GM23338 (cell line): ENCODE results near the gene ABR. TPM values are rescaled to one million over a fixed set of nuclear protein-coding genes. Genes with fewer than 3 reads are reported as not detected.
"Not testable (repeated sequence)": the region's sequence is repeated elsewhere in the genome, so short reads cannot be mapped to it uniquely, and the experiment has no call there.

ENCODE experiments used
- ATAC-seq: fragments of 200-7000 bp; cut with Tn5 transposase; 3 replicates; pipeline ENCODE4 v1.9.1; 2020
- DNase-seq: peaks from one replicate; pipeline ENCODE4 v3.0.0-alpha.2; 2015; ENCODE audit warnings: low spot score
- H2AFZ ChIP-seq: fragments of 200-600 bp; sonication (generic); 2 replicates; pipeline ENCODE4 v1.8.0; 2016; ENCODE audit warnings: antibody characterized with exemption, mild to moderate bottlenecking, moderate library complexity
- H3F3A ChIP-seq: fragments of 200-600 bp; sonication (generic); replicated peaks from 2 replicates; pipeline ENCODE4 v1.8.0; 2017; ENCODE audit warnings: antibody characterized with exemption, mixed run types, low read depth
- H3K27ac ChIP-seq: fragments of 200-600 bp; sonication (generic); 2 replicates; pipeline ENCODE4 v1.6.1; 2016; ENCODE audit warnings: low read depth
- H3K27me3 ChIP-seq: fragments of 200-600 bp; sonication (generic); 2 replicates; pipeline ENCODE4 v1.8.0; 2016; ENCODE audit warnings: mild to moderate bottlenecking, mixed run types, moderate library complexity; ENCODE audit not compliant: insufficient read depth
- H3K36me3 ChIP-seq: fragments of 200-600 bp; sonication (generic); 2 replicates; pipeline ENCODE4 v1.8.0; 2016; ENCODE audit warnings: mild to moderate bottlenecking; ENCODE audit not compliant: insufficient read depth
- H3K4me1 ChIP-seq: fragments of 200-600 bp; sonication (generic); 2 replicates; pipeline ENCODE4 v1.8.0; 2016; ENCODE audit warnings: mild to moderate bottlenecking, moderate library complexity; ENCODE audit not compliant: insufficient read depth
- H3K4me2 ChIP-seq: fragments of 200-600 bp; sonication (generic); 2 replicates; pipeline ENCODE4 v1.7.1; 2017; ENCODE audit warnings: mixed run types
- H3K4me3 ChIP-seq: fragments of 200-600 bp; sonication (generic); 2 replicates; pipeline ENCODE4 v1.6.1; 2016; ENCODE audit warnings: mixed run types
- H3K79me2 ChIP-seq: fragments of 200-600 bp; sonication (generic); replicated peaks from 2 replicates; pipeline ENCODE4 v1.8.0; 2017; ENCODE audit warnings: mild to moderate bottlenecking; ENCODE audit not compliant: insufficient read depth
- H3K9me2 ChIP-seq: fragments of 200-600 bp; sonication (generic); 2 replicates; pipeline ENCODE4 v1.8.0; 2017; ENCODE audit not compliant: insufficient read depth
- H4K20me1 ChIP-seq: fragments of 200-600 bp; sonication (generic); replicated peaks from 2 replicates; pipeline ENCODE4 v1.8.0; 2017; ENCODE audit warnings: mild to moderate bottlenecking; ENCODE audit not compliant: insufficient read depth
- H3K27ac Mint-ChIP-seq: 2 replicates; pipeline ENCODE4 v1.8.0; 2020; ENCODE audit warnings: inconsistent platforms, mild to moderate bottlenecking, moderate library complexity, mixed read lengths
- H3K27me3 Mint-ChIP-seq: 3 replicates; pipeline ENCODE4 v1.8.0; 2022; ENCODE audit warnings: low read depth, mild to moderate bottlenecking, moderate library complexity, mixed read lengths, inconsistent platforms; ENCODE audit not compliant: insufficient read depth, poor library complexity
- H3K36me3 Mint-ChIP-seq: 3 replicates; pipeline ENCODE4 v1.8.0; 2021; ENCODE audit warnings: low read depth, mild to moderate bottlenecking, inconsistent platforms, moderate library complexity, mixed read lengths
- H3K4me1 Mint-ChIP-seq: 3 replicates; pipeline ENCODE4 v1.8.0; 2020; ENCODE audit warnings: mild to moderate bottlenecking, inconsistent platforms, mixed read lengths
- H3K4me3 Mint-ChIP-seq: 3 replicates; pipeline ENCODE4 v1.8.0; 2021; ENCODE audit warnings: moderate library complexity, mild to moderate bottlenecking, inconsistent platforms, mixed read lengths
- H3K9me3 Mint-ChIP-seq: 3 replicates; pipeline ENCODE4 v1.8.0; 2020; ENCODE audit warnings: moderate library complexity, mild to moderate bottlenecking, inconsistent platforms, mixed read lengths
- CTCF ChIP-seq, 2 experiments: fragments of 200-600 bp in 1 of 2; sonication (generic) in 1 of 2; conservative IDR thresholded peaks; 2 replicates each; pipeline versions ENCODE4 v1.5.1 to v1.6.1; 2016 to 2017; ENCODE audit warnings: antibody characterized with exemption in 2 of 2, low read depth in 2 of 2, mild to moderate bottlenecking in 2 of 2, moderate library complexity in 1 of 2
- EZH2phosphoT487 ChIP-seq: fragments of 200-600 bp; sonication (generic); IDR thresholded peaks from one replicate; pipeline ENCODE4 v1.8.1; 2018; ENCODE audit warnings: antibody characterized with exemption; ENCODE audit not compliant: unreplicated experiment
- JUNB ChIP-seq: IDR thresholded peaks from one replicate; pipeline ENCODE4 v1.6.1; 2016; ENCODE audit warnings: antibody characterized with exemption; ENCODE audit not compliant: unreplicated experiment
- POLR2AphosphoS5 ChIP-seq: IDR thresholded peaks from 2 replicates; pipeline ENCODE4 v1.6.1; 2016; ENCODE audit warnings: antibody characterized with exemption, low read depth
- polyA plus RNA-seq: library from polyadenylated mRNA; unstranded; fragments of >200 nt; fragmentation: Nextera tagmentation; extraction: Ambion mirVana; gene quantifications from 2 replicates; pipeline ENCODE4 v1.2.1, GENCODE V29; 2016
- total RNA-seq: library from RNA; depleted of rRNA; stranded (reverse); fragments of >200 nt; shearing (Covaris generic); gene quantifications from 2 replicates; pipeline ENCODE4 v1.2.3, GENCODE V29; 2014

The ABR gene
- total and polyA plus RNA-seq, 2 experiments from 2014 or later = 15.0 to 27.7 TPM

- TF ChIP-seq POLR2AphosphoS5 = no peak
Observed at GRCh38 chr17:1047177-1047878, 132.5 kb downstream of the ABR start (continued).

- no peak overlapping the region for H3K27ac ChIP-seq
- Mint-ChIP-seq H3K9me3 (peaks cover 3% of the 10 kb centered on the region; the same call in 1 of the 3 replicates), H3K36me3 (peaks cover 9% of the 10 kb centered on the region; the same call in 2 of the 3 replicates), H3K4me1 (peaks cover 4% of the 10 kb centered on the region; the same call in 1 of the 3 replicates), H3K27me3 (peaks cover 4% of the 10 kb centered on the region), H3K4me3 (no peak overlapping the region), H3K27ac (no peak overlapping the region)
- no peak overlapping the region for H3K4me2 ChIP-seq
- ATAC-seq = no peak
- DNase-seq = no peak
- no peaks in the 10 kb centered on the region for H3K27me3 ChIP-seq
- TF ChIP-seq JUNB = no peak
- TF ChIP-seq EZH2phosphoT487 = no peak
- no peak for TF ChIP-seq POLR2AphosphoS5
- no peak for TF ChIP-seq CTCF (conservative IDR thresholded peaks at IDR 0.05; ENCODE audit: low read depth in 2 of 2)
- no peak overlapping the region for H3K4me3 ChIP-seq
- H3K4me1 ChIP-seq = peaks cover 3% of the 10 kb centered on the region; the same call in 1 of the 2 replicates
- H3K79me2 ChIP-seq = no peaks in the 10 kb centered on the region
- H2AFZ ChIP-seq = no peak overlapping the region
- H3K36me3 ChIP-seq = no peaks in the 10 kb centered on the region
- H3K9me2 ChIP-seq = no peaks in the 10 kb centered on the region
- no peaks in the 10 kb centered on the region for H4K20me1 ChIP-seq
- no peaks in the 10 kb centered on the region; the same call in 1 of the 2 replicates for H3F3A ChIP-seq
Observed at GRCh38 chr17:1045456-1045855, 134.3 kb downstream of the ABR start.

GRCh38 chr17:1044387-1045009 lies 135.3 kb downstream of the ABR start:
- not testable (repeated sequence) for H3K27me3 ChIP-seq, H3K4me3 ChIP-seq, H3K36me3 ChIP-seq, ATAC-seq, H3K9me2 ChIP-seq, H3K27ac Mint-ChIP-seq, H2AFZ ChIP-seq, H3K4me2 ChIP-seq, H3K4me1 Mint-ChIP-seq, H3K4me1 ChIP-seq, DNase-seq, H3K36me3 Mint-ChIP-seq, H3F3A ChIP-seq, H4K20me1 ChIP-seq, H3K27me3 Mint-ChIP-seq, H3K9me3 Mint-ChIP-seq, H3K27ac ChIP-seq, H3K79me2 ChIP-seq, H3K4me3 Mint-ChIP-seq
